H1 (cell line): ENCODE data around the gene CFAP53. TPM values are rescaled to one million over a fixed set of nuclear protein-coding genes. Genes with fewer than 3 reads are reported as not detected.
A peak's percentile ranks its signal among the peaks of the same experiment; 100 is the strongest.

Experiments used
- HDAC2 ChIP-seq, 2 experiments: fragments of 300-600 bp in 1 of 2; sonication (generic) in 1 of 2; IDR thresholded peaks; 2 replicates each; pipeline ENCODE4 v1.6.1; 2011 to 2012; ENCODE audit warnings: low read depth in 2 of 2, low read length in 2 of 2, mild to moderate bottlenecking in 2 of 2, moderate library complexity in 2 of 2, borderline replicate concordance in 1 of 2, inconsistent platforms in 1 of 2
- SRF ChIP-seq: IDR thresholded peaks from 2 replicates; pipeline ENCODE4 v1.6.1; 2011; ENCODE audit warnings: mild to moderate bottlenecking, low read depth, low read length, moderate library complexity
- SUZ12 ChIP-seq: fragments of 200-600 bp; sonication (generic); IDR thresholded peaks from 2 replicates; pipeline ENCODE4 v1.6.1; 2012; ENCODE audit warnings: mild to moderate bottlenecking, inconsistent platforms, low read length, moderate library complexity, mixed read lengths
- ZNF274 ChIP-seq: IDR thresholded peaks from 2 replicates; pipeline ENCODE4 v1.7.0; 2012; ENCODE audit warnings: low read length, borderline replicate concordance; ENCODE audit errors: extremely low read depth
- polyA plus RNA-seq, 7 experiments: library from polyadenylated mRNA; depleted of rRNA in 3 of 7; stranded (reverse) in 5 of 7; unstranded in 2 of 7; fragments of >200 nt in 5 of 7; fragments of 200-250 nt in 2 of 7; gene quantifications; 1 replicate in 5 of 7; 2 replicates in 1 of 7; 4 replicates in 1 of 7; pipeline versions ENCODE4 v1.2.1 to v1.2.3, GENCODE V29; 2011 to 2013; ENCODE audit warnings: missing spikeins in 2 of 7, mixed read lengths in 2 of 7
- total RNA-seq: library from RNA; stranded (reverse); fragmentation: NEBNext Ultra II Directional; extraction: Animal tissue kit (Norgen Biotek cat#: 25700); gene quantifications from 2 replicates; pipeline ENCODE4 v1.2.1, GENCODE V29; 2021
- TF ChIP-seq, protein P1 (sequence below): IDR thresholded peaks from 2 replicates; pipeline ENCODE4 v1.6.1; 2011; ENCODE audit warnings: low read depth, mild to moderate bottlenecking, low read length; ENCODE audit not compliant: insufficient read depth

Gene CFAP53
- total and polyA plus RNA-seq, 2 of the 8 experiments (the other 6 are each of a cell fraction or from before 2014, with no cell fraction given) = 0.08 to 0.30 TPM

DNA sequence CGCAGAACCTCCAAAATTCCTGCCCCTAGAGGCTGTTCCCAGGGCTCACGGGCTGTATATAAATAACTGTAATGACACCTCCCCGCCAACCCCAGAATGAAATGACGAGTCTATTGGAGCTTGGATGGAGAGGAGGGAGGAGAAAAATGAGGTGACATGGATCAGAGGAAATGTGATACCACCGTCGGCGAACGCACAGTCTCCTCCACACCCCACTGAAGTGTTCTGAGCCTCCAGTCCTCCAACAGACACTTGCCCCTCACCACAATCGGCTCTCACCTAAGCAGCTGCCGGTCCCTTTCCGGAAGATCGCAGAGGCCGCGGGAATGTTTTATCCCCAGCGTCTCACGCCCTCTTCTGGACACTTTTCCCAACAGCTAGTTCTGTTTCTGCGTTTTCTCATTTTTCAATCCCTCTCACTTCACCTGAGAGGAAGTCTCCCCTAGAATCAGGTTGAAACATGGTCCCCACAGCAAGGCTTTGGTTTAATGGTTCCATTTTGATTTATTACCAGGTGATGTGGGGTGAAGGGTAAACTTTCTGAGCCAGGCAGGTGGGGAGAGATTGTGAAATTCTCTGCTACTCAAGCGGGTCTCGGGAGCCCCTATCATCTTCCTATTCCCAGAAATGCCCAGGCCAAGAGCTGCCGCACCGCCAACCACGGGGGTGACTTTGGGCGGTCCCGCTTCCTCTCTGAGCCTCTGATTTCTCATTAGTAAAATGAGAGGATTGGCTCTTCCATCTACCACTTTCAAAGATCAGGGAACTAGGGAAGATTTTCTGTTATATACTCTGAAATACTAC, 62.3 kb downstream of the CFAP53 start (continued):
- TF ChIP-seq, protein P1, sequence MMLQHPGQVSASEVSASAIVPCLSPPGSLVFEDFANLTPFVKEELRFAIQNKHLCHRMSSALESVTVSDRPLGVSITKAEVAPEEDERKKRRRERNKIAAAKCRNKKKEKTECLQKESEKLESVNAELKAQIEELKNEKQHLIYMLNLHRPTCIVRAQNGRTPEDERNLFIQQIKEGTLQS = no peak
- TF ChIP-seq ZNF274 (no peak), SUZ12 (no peak), HDAC2 (IDR thresholded peaks at IDR 0.05; ENCODE audit: borderline replicate concordance in 1 of 2, low read depth in 2 of 2, low read length in 2 of 2) (peak; percentile 17 to 34; a peak in 1 of 4 replicates), SRF (no peak)
